Cardiac fibroblast (primary cell): ENCODE results near the gene GOLM1.

Experiments
- DNase-seq, 2 donors: peaks; one replicate each; pipeline versions ENCODE4 v3.0.0 to v3.0.0-alpha.2; 2010; ENCODE audit warnings: low read depth in 2 of 2
- H3K4me3 ChIP-seq, 2 donors: replicated peaks in 1 of 2; 1 replicate in 1 of 2; 2 replicates in 1 of 2; pipeline ENCODE4 v1.5.1; 2011; ENCODE audit warnings: low read depth in 2 of 2, low read length in 2 of 2, mild to moderate bottlenecking in 2 of 2, moderate library complexity in 1 of 2
- TF ChIP-seq, protein P1 (sequence below): IDR thresholded peaks from one replicate; pipeline ENCODE4 v1.5.1; 2011; ENCODE audit warnings: low read depth, mild to moderate bottlenecking, low read length, inconsistent platforms

GOLM1 gene

DNA sequence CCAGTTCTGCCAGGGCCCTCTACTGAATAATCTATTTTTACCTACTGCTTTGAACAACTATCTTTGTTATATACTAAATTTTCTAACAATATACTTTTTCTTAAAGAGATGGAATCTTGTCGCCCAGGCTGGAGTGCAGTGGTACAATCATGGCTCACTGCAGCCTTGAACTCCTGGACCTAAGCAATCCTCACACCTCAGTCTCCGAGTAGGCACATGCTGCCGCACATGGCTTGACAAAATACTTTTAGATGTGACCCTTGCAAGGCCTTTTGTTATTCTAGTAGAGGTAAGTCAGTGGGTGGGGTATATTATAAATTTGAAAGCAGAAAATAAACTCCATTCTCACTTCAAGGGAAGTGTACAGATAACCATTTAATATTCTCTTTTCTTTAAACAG, 7.9 kb downstream of the GOLM1 start:
- TF ChIP-seq, protein P1, sequence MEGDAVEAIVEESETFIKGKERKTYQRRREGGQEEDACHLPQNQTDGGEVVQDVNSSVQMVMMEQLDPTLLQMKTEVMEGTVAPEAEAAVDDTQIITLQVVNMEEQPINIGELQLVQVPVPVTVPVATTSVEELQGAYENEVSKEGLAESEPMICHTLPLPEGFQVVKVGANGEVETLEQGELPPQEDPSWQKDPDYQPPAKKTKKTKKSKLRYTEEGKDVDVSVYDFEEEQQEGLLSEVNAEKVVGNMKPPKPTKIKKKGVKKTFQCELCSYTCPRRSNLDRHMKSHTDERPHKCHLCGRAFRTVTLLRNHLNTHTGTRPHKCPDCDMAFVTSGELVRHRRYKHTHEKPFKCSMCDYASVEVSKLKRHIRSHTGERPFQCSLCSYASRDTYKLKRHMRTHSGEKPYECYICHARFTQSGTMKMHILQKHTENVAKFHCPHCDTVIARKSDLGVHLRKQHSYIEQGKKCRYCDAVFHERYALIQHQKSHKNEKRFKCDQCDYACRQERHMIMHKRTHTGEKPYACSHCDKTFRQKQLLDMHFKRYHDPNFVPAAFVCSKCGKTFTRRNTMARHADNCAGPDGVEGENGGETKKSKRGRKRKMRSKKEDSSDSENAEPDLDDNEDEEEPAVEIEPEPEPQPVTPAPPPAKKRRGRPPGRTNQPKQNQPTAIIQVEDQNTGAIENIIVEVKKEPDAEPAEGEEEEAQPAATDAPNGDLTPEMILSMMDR = no peak
- no peak overlapping the region for H3K4me3 ChIP-seq
- no peak for DNase-seq

GRCh38 chr9:86082870-86083269, 16.5 kb downstream of the GOLM1 start:
- DNase-seq = peak in 1 of 2 donors; percentile 42
- no peak overlapping the region for H3K4me3 ChIP-seq
- TF ChIP-seq, protein P1 = no peak

GRCh38 chr9:86079865-86080469, 19.4 kb downstream of the GOLM1 start:
- H3K4me3 ChIP-seq = no peak overlapping the region
- DNase-seq = no peak
- TF ChIP-seq, protein P1 = no peak

DNA sequence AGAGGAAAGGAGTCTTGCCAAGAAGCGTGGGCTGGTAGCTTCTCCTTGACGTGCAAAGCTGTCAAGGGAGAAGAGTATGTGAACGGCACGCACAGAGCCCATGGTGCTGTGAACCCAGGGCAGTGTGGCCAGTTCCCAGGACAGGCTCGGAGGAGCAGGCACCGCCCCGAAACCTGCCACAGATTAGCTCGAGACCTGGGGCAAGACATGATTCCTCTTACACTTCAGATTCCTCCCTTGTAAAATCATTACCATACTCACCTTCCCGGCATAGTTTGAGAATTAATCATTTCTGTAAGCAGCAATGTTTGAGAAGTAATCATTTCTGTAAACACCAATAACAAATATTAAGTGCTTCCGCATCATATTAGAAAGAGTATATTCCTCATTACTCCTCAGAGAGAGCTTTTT, 19.9 kb downstream of the GOLM1 start:
- TF ChIP-seq, protein P1 = no peak
- H3K4me3 ChIP-seq = no peak overlapping the region
- no peak for DNase-seq

GRCh38 chr9:86078731-86079130, 20.6 kb downstream of the GOLM1 start:
- TF ChIP-seq, protein P1 = no peak
- H3K4me3 ChIP-seq = no peak overlapping the region
- no peak for DNase-seq

DNA sequence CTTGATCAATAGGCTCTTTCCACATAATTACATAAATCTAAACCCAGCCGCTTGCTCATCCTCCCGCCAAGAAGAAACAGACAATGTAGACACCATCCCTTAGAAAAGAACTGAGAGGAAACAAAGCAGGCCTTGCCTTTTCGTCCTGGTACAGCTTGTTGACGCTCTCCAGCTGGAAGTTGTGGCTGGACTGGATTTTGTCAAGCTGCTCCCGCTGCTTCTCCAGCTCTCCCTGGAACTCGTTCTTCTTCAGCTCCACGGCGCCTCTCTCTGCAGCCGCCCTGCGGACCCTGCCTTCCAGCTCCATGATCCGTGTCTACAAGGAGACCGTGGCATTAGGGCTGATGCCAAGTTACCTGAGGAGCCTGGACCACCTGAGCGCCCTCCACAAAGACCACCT, 22.1 kb downstream of the GOLM1 start:
- H3K4me3 ChIP-seq = no peak overlapping the region
- no peak for DNase-seq
- TF ChIP-seq, protein P1 = no peak
